Measurements from ENCODE around the gene IL12RB1.

The IL12RB1 gene

GRCh38 chr19:18086590-18087138 lies at the start of gene IL12RB1:
TSS of gene IL12RB1 (minus strand) at chr19:18086934. CDS start at chr19:18086823, 111 bp downstream.
- no peak for DNase-seq

- DNase-seq, result no peak
Observed at GRCh38 chr19:18135712-18136584, 49.2 kb upstream of the IL12RB1 start.

- DNase-seq, result no peak
Observed at GRCh38 chr19:18131841-18132596, 45.3 kb upstream of the IL12RB1 start.

- DNase-seq, result no peak
Observed at GRCh38 chr19:18130523-18131242, 43.9 kb upstream of the IL12RB1 start.

GRCh38 chr19:18128805-18129204 lies 42.1 kb upstream of the IL12RB1 start:
- no peak for DNase-seq

- DNase-seq, result no peak
Observed at GRCh38 chr19:18128044-18128443, 41.3 kb upstream of the IL12RB1 start.

GRCh38 chr19:18126097-18126496 lies 39.4 kb upstream of the IL12RB1 start:
- DNase-seq, result no peak

- DNase-seq, result no peak
Observed at GRCh38 chr19:18123819-18124218, 37.1 kb upstream of the IL12RB1 start.

- no peak for DNase-seq
Observed at GRCh38 chr19:18122860-18123795, 36.4 kb upstream of the IL12RB1 start.

- DNase-seq, result no peak
Observed at GRCh38 chr19:18122424-18122823, 35.7 kb upstream of the IL12RB1 start.

- DNase-seq, result no peak
Observed at GRCh38 chr19:18121166-18121565, 34.4 kb upstream of the IL12RB1 start.

- DNase-seq, result no peak
Observed at GRCh38 chr19:18120127-18120526, 33.4 kb upstream of the IL12RB1 start.

- no peak for DNase-seq
Observed at GRCh38 chr19:18119717-18120105, 33.0 kb upstream of the IL12RB1 start.

GRCh38 chr19:18119013-18119716 lies 32.4 kb upstream of the IL12RB1 start:
- no peak for DNase-seq

- no peak for DNase-seq
Observed at GRCh38 chr19:18118420-18119012, 31.8 kb upstream of the IL12RB1 start.

GRCh38 chr19:18117692-18118378 lies 31.1 kb upstream of the IL12RB1 start:
- peak; percentile 83 for DNase-seq

- no peak for DNase-seq
Observed at GRCh38 chr19:18117364-18117691, 30.6 kb upstream of the IL12RB1 start.

- no peak for DNase-seq
Observed at GRCh38 chr19:18114483-18114882, 27.7 kb upstream of the IL12RB1 start.

- DNase-seq, result no peak
Observed at GRCh38 chr19:18113827-18114226, 27.1 kb upstream of the IL12RB1 start.

GRCh38 chr19:18112989-18113478 lies 26.3 kb upstream of the IL12RB1 start:
- peak; percentile 61 for DNase-seq

All from NCI-H1105 treated with DMSO at 0.1 percent for 48 hours (cell line).